Stimulated activated naive CD4-positive, alpha-beta T cell (primary cell): ENCODE data around the gene ADGRL3.
"Not testable (repeated sequence)": the region's sequence is repeated elsewhere in the genome, so short reads cannot be mapped to it uniquely, and the experiment has no call there.

Experiments
- DNase-seq, 6 experiments: peaks; one replicate each; lab custom pipeline; 2025; lab: John Stamatoyannopoulos, UW

Gene ADGRL3

DNA sequence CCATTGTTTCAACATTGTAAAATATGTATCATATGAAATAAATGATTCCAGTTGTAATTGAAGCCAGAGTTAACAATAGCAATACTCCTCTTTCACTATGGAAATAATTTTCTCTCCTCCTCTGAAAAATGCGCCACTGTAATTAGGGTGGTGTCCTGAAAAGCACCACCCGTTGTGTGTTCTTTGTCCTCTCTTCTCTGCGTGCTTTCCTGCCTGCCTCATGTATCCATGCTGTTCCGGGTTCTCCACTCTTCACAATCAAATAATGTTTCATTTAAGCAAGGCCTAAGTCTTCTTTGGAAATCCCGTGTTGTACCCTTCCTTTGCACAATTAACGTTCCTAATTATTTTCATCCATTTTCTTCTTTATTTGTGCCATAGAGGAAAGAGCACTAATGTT is 293.3 kb downstream of the ADGRL3 start:
- no peak for DNase-seq

- DNase-seq = no peak
These were observed 300.8 kb downstream of the ADGRL3 start for GRCh38 chr4:61500883-61501282.

- no peak for DNase-seq
These were observed 301.7 kb downstream of the ADGRL3 start for GRCh38 chr4:61501812-61502211.

- no peak for DNase-seq
These were observed 305.9 kb downstream of the ADGRL3 start for GRCh38 chr4:61505773-61506685.

- no peak for DNase-seq
These were observed 307.0 kb downstream of the ADGRL3 start for GRCh38 chr4:61507091-61507490.

GRCh38 chr4:61509721-61510241 is 309.7 kb downstream of the ADGRL3 start:
- DNase-seq = not testable (repeated sequence)

- no peak for DNase-seq
These were observed 311.8 kb downstream of the ADGRL3 start for GRCh38 chr4:61511716-61512488.

GRCh38 chr4:61514991-61515390 is 314.9 kb downstream of the ADGRL3 start:
- no peak for DNase-seq

GRCh38 chr4:61517144-61517543 is 317.0 kb downstream of the ADGRL3 start:
- no peak for DNase-seq

DNA sequence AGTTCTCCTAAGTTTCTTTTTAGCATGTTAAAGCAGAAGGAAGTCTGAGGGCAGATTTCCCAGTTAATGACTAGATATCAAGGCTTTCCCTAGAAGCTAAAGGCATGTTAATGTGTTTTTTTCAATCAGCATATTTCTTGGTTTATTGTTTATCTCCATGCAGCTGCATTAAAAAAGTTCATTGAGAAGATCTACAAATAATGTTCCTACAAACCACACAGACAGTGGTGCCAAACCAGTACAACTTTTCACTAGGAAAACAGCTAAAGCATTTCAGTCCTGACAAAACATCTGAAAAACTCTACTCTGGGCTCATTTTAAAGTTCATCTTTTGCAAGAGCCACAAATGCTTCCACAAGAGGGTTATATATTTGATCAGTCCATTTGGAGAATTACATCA is 320.0 kb downstream of the ADGRL3 start:
- no peak for DNase-seq

GRCh38 chr4:61520681-61521160 is 320.6 kb downstream of the ADGRL3 start:
- no peak for DNase-seq

GRCh38 chr4:61521451-61521850 is 321.3 kb downstream of the ADGRL3 start:
- no peak for DNase-seq

GRCh38 chr4:61522312-61522711 is 322.2 kb downstream of the ADGRL3 start:
- DNase-seq = no peak

- DNase-seq = no peak
These were observed 327.8 kb downstream of the ADGRL3 start for GRCh38 chr4:61527888-61528287.

DNA sequence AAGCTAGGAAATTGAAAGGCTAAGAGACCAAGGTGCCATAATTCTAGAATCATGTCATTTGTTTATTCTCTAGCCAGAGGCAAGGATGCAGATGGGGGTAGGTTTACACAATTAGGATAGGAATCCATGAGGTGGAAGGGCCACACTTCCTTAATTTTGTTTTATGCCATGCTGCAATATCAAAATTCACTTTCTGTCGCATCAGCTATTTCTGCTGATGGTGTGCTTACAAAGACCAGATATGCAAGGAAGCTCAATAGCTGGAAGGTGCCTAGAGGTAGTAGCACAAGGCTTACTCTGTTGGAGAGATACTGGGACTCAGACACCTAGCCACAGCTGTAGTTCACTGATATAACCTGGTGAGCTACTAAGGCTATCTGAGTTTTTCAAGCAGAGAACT is 328.5 kb downstream of the ADGRL3 start:
- no peak for DNase-seq

DNA sequence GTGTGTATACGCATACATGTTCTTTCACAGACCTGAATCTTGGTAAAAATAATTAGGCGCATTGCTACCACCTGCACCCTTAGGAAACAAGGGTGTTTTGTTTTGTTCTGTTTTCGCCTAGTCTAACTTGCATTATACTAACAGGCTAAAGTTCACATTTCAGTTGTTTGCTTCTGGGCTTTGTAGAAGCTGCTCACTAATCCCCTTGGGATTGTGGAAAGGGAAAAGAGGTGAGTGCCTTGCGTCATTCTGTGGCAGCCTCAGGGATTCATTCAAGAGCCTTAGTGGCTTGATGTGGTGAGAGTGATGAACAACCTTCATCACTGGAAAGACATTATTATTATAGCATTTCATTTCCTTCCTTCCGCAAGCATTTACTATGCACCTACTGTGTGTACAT is 331.1 kb downstream of the ADGRL3 start:
- no peak for DNase-seq

GRCh38 chr4:61532336-61533000 is 332.3 kb downstream of the ADGRL3 start:
- DNase-seq = no peak

DNA sequence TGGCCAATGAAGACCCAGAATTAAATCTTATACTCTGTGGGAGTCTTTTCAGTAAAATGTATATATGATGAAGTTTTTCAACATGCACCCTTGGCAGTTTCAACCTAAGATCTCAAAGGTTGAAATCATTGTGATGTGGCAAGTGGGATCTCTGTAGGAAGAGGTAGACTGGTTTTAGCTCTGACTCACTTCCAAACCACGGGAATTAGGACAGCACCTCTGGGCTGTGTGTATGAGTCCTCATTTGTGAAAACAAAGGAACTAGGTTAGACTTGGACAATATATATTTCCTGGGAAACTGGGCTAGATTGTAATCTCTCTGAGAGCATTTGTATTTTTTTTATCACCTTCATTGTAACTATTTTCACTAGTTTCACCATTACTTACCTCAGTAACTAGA is 333.0 kb downstream of the ADGRL3 start:
- no peak for DNase-seq

GRCh38 chr4:61540944-61541343 is 340.8 kb downstream of the ADGRL3 start:
- no peak for DNase-seq

DNA sequence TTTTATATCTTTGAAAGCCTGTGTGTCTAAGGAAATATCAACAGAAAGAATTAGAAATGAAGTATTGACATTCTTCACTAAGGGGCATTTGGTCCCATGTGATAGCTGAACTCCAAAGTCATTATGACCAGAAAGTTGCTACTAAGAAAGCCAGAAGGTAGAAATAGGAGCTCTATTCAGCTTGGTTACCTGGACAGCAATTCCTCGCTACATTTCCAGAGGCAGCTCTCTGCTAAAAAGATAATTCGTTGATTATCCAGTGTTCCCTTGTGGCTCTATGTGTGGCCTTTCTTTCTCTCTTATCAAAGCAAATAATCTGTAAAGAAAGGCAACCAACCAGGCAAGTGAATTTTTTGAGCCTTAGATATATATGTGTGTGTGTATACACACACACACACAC is 341.3 kb downstream of the ADGRL3 start:
- DNase-seq = no peak

GRCh38 chr4:61543976-61544375 is 343.9 kb downstream of the ADGRL3 start:
- no peak for DNase-seq

- DNase-seq = no peak
These were observed 345.9 kb downstream of the ADGRL3 start for GRCh38 chr4:61545902-61546480.
